ENCODE data around the gene CEP152. TPM values are rescaled to one million over a fixed set of nuclear protein-coding genes. Genes with fewer than 3 reads are reported as not detected.
"Not testable (repeated sequence)": the region's sequence is repeated elsewhere in the genome, so short reads cannot be mapped to it uniquely, and the experiment has no call there.

The CEP152 gene
- 11.1 TPM for total RNA-seq

GRCh38 chr15:48810414-48811324 lies at the start of gene CEP152:
CEP152 (minus strand) TSS chr15:48811069; CDS start chr15:48805649, 5,420 bp downstream.
- DNase-seq (ENCODE audit: low spot score) (peak; percentile 98), ATAC-seq (peak; percentile 99)
- intact Hi-C loops (cut with DNase I), result no loop called here

DNA sequence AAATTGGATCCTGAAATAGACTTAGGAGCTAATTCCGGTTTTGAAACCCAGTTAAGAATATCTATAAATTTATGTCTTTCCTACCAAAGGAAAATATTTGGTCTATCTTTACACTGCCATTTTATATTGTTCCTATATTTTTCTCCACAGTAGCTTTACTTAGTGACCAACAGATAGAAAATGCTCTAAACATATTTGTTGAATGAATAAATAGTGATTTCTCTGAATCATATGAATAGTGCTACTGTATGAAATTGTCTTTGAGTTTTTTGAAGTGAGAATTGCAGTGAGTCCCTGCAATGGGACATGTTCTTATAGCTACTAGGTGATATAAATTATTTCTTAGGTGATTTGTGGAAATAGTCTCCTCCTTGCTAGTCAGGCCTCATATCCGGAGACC lies 48.6 kb upstream of the CEP152 start:
- intact Hi-C loops (cut with DNase I), result no loop called here
- ATAC-seq, result no peak

GRCh38 chr15:48858401-48858800 lies 47.5 kb upstream of the CEP152 start:
- ATAC-seq, result no peak
- DNase-seq (ENCODE audit: low spot score), result no peak
- intact Hi-C loops (cut with DNase I), result no loop called here

More for the DNA sequence above, 48.6 kb upstream of the CEP152 start:
- no peak for DNase-seq (ENCODE audit: low spot score)

- intact Hi-C loops (cut with DNase I), result no loop called here
- no peak for DNase-seq (ENCODE audit: low spot score)
- ATAC-seq, result no peak
These were observed 46.1 kb upstream of the CEP152 start for GRCh38 chr15:48856942-48857341.

DNA sequence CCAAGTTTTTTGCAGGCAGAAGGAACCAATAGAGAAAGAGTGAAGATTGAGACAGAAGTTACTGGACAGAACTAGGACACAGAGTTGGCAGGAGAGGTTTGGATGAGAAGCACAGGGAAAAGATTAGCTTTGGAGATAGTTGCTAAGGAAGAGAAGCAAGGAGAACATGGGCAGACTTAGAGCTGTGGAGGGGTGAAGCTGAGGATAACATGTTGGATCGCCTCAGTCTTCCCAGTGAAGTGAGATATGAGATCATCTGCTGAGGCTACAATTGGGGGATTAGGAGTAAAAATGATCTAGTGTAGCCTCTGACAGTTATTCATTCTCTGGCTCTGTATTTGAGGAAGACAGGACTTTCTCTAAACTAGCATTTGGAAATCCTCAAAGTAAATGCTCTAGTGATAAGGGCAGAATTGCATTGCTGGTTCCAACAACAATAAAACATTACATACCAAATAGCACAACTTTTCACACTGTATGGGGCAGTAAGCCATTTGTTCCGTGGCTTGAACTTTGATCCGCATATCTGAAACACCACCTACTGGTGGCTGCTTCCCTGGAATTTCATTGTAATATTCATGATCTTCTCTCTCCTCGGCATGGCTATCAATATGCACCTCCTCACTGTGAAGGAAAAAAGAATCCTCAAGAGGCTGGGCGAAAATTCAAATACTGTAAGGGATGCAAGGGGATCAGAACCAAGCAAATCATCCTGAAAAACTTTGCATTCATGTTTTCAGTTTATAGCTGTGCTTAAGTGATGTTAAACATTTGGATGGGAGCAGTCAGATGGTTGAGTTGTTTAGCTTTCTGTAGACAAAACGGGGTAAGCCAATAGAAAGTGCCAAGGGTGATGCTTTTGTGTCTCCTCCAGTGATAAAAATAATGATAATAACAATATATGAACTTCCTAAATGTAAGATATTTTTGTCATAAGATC lies 44.9 kb upstream of the CEP152 start:
- DNase-seq (ENCODE audit: low spot score) (no peak), ATAC-seq (peak; percentile 88)
- intact Hi-C loops (cut with DNase I), result no loop called here

DNA sequence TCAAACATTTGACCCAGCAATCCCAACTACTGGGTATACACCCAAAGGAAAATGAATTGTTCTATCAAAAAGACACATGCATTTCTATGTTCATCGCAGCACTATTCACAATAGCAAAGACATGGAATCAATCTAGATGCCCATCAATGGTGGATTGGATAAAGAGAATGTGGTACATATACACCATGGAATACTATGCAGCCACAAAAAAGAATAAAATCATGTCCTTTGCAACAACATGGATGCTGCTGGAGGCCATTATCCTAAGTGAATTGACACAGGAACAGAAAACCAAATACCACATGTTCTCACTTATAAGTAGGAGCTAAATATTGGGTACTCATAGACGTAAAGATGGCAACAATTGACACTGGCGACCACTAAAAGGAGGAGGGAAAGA lies 43.6 kb upstream of the CEP152 start:
- intact Hi-C loops (cut with DNase I); DNase-seq (ENCODE audit: low spot score); ATAC-seq: not testable (repeated sequence)

DNA sequence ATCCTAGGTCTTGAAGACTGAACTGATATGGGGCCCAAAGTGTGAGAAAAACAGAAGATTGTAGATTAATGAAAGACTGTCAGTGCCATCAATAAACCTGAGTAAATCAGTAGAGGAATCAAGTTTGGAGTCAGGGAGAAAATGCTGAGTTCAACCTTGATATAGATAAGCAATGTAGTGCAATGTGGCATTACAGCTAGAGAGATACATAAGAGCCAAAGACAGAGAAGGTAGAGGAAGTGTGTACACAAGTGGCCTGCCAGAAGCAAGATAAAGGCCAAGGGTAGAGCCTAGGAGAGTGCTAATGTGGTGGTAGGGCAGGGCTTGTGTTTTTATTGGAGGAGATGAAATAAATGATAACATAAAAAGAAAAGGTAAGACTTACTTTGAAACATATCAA lies 41.1 kb upstream of the CEP152 start:
- ATAC-seq, result no peak
- intact Hi-C loops (cut with DNase I), result no loop called here
- DNase-seq (ENCODE audit: low spot score), result no peak

- ATAC-seq, result no peak
- intact Hi-C loops (cut with DNase I), result no loop called here
These were observed 39.8 kb upstream of the CEP152 start for GRCh38 chr15:48850648-48851047.

GRCh38 chr15:48845123-48845522 lies 34.3 kb upstream of the CEP152 start:
- DNase-seq (ENCODE audit: low spot score) (no peak), ATAC-seq (no peak)
- intact Hi-C loops (cut with DNase I), result no loop called here

More at GRCh38 chr15:48850648-48851047, 39.8 kb upstream of the CEP152 start:
- DNase-seq (ENCODE audit: low spot score), result no peak

DNA sequence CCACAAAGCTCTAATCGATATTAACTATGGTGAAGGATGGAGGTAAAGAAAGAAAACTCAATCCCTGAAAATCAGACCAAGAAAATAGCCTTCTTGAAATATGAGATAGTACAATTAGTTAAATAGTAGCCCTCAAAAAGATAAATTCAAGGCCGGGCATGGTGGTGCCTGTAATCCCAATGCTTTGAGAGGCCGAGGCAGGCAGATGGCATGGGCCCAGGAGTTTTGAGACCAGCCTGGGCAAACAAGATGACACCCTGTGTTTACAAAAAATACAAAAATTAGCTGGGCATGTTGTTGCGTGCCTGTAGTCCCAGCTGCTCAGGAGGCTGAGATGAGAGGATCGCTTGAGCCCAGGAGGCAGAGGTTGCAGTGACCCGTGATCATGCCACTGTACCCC lies 31.6 kb upstream of the CEP152 start:
- DNase-seq (ENCODE audit: low spot score), result no peak
- intact Hi-C loops (cut with DNase I), result no loop called here
- ATAC-seq, result no peak

- DNase-seq (ENCODE audit: low spot score) (no peak), ATAC-seq (no peak)
- intact Hi-C loops (cut with DNase I), result no loop called here
These were observed 23.9 kb upstream of the CEP152 start for GRCh38 chr15:48834756-48835155.

- DNase-seq (ENCODE audit: low spot score) (no peak), ATAC-seq (no peak)
- intact Hi-C loops (cut with DNase I), result no loop called here
These were observed 22.8 kb upstream of the CEP152 start for GRCh38 chr15:48833526-48834239.

DNA sequence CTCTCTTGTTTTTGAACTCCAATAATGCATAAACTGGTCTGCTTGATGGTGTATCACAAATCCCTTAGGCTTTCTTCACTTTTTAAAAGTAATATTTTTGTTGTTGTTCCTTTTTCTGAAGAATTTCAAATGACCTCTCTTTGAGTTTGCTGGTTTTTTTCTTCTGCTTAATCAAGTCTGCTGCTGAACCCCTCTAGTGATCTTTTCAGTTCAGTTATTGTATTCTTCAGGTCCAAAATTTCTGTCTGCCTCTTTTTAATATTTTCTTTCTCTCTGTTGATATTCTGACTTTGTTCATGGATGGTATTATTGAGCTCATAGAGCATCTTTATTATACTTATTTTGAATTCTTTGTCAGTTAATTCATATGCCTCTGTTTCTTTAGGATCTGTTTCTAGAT lies 21.8 kb upstream of the CEP152 start:
- intact Hi-C loops (cut with DNase I), result no loop called here
- DNase-seq (ENCODE audit: low spot score) (no peak), ATAC-seq (no peak)

GRCh38 chr15:48828906-48829305 lies 18.0 kb upstream of the CEP152 start:
- no peak for DNase-seq (ENCODE audit: low spot score)
- intact Hi-C loops (cut with DNase I), result no loop called here
- ATAC-seq, result no peak

DNA sequence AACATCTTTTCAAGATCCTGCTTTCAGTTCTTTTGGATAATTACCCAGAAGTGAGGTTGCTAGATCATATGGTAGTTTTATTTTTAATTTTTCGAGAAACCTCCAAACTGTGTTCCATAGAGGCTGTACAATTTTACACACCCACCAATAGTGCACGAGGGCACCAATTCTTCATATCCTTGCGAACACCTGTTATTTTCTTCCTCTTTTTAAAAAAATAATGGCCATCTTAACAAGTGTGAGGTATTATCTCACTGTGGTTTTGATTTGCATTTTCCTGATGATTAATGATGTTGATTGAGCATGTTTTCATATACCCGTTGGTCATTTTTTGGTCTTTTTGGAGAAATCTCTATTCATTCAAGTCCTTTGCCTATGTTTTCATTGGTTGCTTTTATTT lies 17.6 kb upstream of the CEP152 start:
- no peak for DNase-seq (ENCODE audit: low spot score)
- no peak for ATAC-seq
- intact Hi-C loops (cut with DNase I), result no loop called here

DNA sequence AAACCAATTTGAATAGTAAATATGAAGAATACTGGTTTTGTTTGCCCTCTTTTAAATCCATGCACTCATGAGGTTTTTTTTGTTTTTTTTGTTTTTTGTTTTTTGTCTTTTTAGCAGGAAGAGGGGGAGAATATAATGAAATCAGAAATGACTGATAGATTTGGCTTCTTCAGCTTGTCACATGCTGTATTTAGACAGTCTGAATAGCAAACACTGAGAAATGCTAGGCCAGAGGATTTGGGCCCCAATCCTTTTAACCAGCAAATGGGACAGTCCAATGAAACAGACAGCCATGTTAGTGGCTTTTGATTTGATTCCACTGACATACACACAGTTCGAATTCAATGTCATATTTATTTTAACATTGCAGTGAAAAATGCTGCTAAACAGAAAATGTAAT lies 14.2 kb upstream of the CEP152 start:
- DNase-seq (ENCODE audit: low spot score) (no peak), ATAC-seq (no peak)
- intact Hi-C loops (cut with DNase I), result no loop called here

DNA sequence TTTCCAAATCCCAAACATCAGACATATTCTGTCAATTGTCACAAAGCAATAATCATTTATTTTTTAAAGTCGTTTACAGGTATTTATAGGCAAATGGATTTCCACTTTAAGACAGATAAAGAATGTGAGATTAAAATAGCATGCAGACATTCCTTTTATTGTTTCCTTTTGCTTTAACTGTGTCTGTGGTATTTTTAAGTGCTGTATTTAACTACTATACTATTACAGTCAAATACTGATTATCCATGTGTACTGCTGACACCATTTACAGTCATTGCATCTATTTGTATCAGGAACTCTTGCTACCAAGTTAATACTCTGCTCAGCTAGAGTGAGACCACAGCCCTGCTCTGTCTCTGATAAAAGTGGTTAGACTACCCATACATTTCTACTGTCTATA lies 12.8 kb upstream of the CEP152 start:
- DNase-seq (ENCODE audit: low spot score) (no peak), ATAC-seq (no peak)
- intact Hi-C loops (cut with DNase I), result no loop called here

DNA sequence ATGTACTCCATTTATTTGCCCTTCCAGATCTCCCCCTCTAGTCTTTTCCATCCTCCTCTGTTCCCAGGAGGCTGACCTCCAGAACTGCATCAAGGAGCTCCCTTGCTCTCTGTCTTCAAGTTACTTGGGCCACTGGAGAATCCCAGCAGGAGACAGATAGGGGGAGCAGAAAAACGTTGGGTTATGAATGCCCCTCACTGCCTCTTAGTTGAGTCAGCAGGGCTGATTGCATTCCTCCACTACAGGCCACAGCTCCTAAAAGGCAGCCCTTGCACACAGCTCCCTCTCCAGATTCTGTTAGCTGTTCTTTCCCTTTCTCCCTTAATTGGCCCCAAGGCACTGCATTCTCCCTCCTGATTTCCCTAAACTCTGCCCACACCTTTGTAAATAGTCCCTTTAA lies 12.4 kb upstream of the CEP152 start:
- DNase-seq (ENCODE audit: low spot score) (no peak), ATAC-seq (no peak)
- intact Hi-C loops (cut with DNase I), result no loop called here

GRCh38 chr15:48814286-48814685 lies 3.4 kb upstream of the CEP152 start:
- DNase-seq (ENCODE audit: low spot score) (no peak), ATAC-seq (no peak)
- intact Hi-C loops (cut with DNase I), result no loop called here
